Hippocampal formation (tissue), 2 donors: Measurements from ENCODE around the gene GNB2.

Experiments
- DNase-seq, 2 donors: peaks; one replicate each; lab custom pipeline; 2025; lab: John Stamatoyannopoulos, UW

Gene GNB2

DNA sequence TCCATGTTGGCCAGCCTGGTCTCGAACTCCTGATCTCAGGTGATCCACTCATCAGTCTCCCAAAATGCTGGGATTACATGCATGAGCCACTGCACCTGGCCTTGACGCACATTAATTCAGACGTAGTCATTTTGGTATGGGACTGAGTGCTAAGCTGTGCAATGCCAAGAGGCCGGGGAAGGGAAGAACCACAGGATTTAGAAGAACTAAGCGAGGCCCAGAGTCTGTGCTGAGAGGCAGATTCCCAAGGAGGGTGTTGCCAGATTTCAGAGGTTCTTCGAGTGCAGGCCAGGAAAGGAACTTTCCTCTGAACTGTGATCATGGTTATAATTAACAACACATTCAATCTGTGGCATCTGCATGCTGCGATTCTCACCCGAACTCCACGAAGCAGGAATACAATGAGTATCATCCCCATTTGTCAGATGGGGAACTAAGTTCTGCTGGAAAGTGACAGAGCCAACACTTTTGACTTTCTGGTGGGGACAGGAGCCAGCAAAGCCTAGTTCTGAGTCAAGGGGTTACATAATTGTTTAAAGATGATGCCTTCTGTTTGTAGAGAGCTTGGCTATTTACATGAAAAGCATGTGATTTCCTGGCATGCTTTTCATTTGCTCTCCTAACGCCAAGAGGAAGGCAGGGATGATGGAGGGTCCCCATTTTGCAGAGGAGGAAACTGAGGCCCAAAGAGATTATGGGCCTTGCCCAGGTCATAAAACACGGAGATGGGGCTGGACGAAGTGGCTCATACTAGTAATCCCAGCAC lies 53.6 kb downstream of the GNB2 start:
- DNase-seq, result no peak

DNA sequence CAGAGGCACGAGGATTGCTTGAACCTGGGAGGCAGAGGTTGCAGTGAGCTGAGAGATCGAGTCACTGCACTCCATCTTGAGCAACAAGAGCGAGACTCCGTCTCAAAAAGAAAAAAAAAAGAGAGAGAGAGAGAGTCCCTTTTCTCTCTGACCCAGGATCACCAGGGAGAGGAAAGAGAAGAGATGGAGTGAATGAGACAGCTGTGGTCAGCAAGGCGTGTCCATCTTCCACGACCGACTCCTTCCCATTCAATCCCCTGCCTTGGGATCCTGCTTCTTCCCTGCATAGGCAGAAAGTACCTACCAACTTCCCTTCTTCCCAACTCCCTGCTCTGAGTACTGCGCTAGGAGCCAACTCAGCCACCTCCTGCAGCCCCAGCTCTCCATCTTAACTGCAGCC lies 54.7 kb downstream of the GNB2 start:
- DNase-seq, result no peak
